Stimulated activated naive CD8-positive, alpha-beta T cell treated with anti-CD3 and anti-CD28 coated beads, Interleukin-15, amount 100 ng/mL, for 72 hours (primary cell): Measurements from ENCODE around the gene HIPK1.
"Not testable (repeated sequence)": the region's sequence is repeated elsewhere in the genome, so short reads cannot be mapped to it uniquely, and the experiment has no call there.

Experiments
- ATAC-seq: fragments of 150-1000 bp; cut with Tn5 transposase; 2 replicates; pipeline ENCODE4 v1.10.0; 2021; ENCODE audit warnings: mild to moderate bottlenecking, moderate library complexity
- DNase-seq, 2 donors: peaks; one replicate each; pipeline ENCODE4 v3.0.0; 2021 to 2022
- H3K27ac Mint-ChIP-seq, 2 donors: one replicate each; pipeline ENCODE4 v1.8.0; 2022; ENCODE audit warnings: mild to moderate bottlenecking in 2 of 2, mixed read lengths in 2 of 2, moderate library complexity in 2 of 2
- H3K27me3 Mint-ChIP-seq: one replicate; pipeline ENCODE4 v1.8.0; 2022; ENCODE audit warnings: mixed read lengths
- H3K4me1 Mint-ChIP-seq: one replicate; pipeline ENCODE4 v1.8.0; 2022; ENCODE audit warnings: mild to moderate bottlenecking, mixed read lengths
- H3K4me3 Mint-ChIP-seq, 2 donors: one replicate each; pipeline ENCODE4 v1.8.0; 2022; ENCODE audit warnings: mild to moderate bottlenecking in 2 of 2, mixed read lengths in 2 of 2, moderate library complexity in 1 of 2
- H3K9me3 Mint-ChIP-seq, 2 donors: one replicate each; pipeline ENCODE4 v1.8.0; 2022; ENCODE audit warnings: mixed read lengths in 2 of 2

The HIPK1 gene

GRCh38 chr1:113999799-114000198 lies 70.7 kb downstream of the HIPK1 start:
- Mint-ChIP-seq H3K27ac (no peak overlapping the region), H3K27me3 (peaks cover 17% of the 10 kb centered on the region), H3K9me3 (peaks cover 7 to 13% of the 10 kb centered on the region in 2 donors), H3K4me1 (peaks cover 5% of the 10 kb centered on the region), H3K4me3 (no peak overlapping the region)
- DNase-seq (no peak), ATAC-seq (no peak)

- Mint-ChIP-seq H3K4me3 (no peak overlapping the region), H3K4me1 (peaks cover 5% of the 10 kb centered on the region), H3K27me3 (peaks cover 22% of the 10 kb centered on the region), H3K27ac (no peak overlapping the region), H3K9me3 (peaks cover 2 to 8% of the 10 kb centered on the region in 2 donors)
- no peak for ATAC-seq
- no peak for DNase-seq
Measured at GRCh38 chr1:114000406-114000805, 71.3 kb downstream of the HIPK1 start.

GRCh38 chr1:114002492-114003239 lies 73.5 kb downstream of the HIPK1 start:
- no peak for DNase-seq
- Mint-ChIP-seq H3K27ac (no peak overlapping the region), H3K27me3 (peaks cover 28% of the 10 kb centered on the region), H3K4me1 (peaks cover 5% of the 10 kb centered on the region), H3K4me3 (no peak overlapping the region), H3K9me3 (peaks cover 0 to 6% of the 10 kb centered on the region in 2 donors)
- ATAC-seq, result no peak

- peaks cover 0 to 6% of the 10 kb centered on the region in 2 donors for H3K9me3 Mint-ChIP-seq
- ATAC-seq (no peak), DNase-seq (no peak)
- no peak overlapping the region for H3K4me3 Mint-ChIP-seq
- peaks cover under 1% of the 10 kb centered on the region for H3K4me1 Mint-ChIP-seq
- H3K27ac Mint-ChIP-seq, result no peak overlapping the region
- peaks cover 21% of the 10 kb centered on the region for H3K27me3 Mint-ChIP-seq
Measured at GRCh38 chr1:114003431-114003830, 74.3 kb downstream of the HIPK1 start.

GRCh38 chr1:114006825-114007224 lies 77.7 kb downstream of the HIPK1 start:
- not testable (repeated sequence) for H3K4me3 Mint-ChIP-seq, ATAC-seq
- H3K27me3 Mint-ChIP-seq, result peaks cover 20% of the 10 kb centered on the region

GRCh38 chr1:114008480-114008941 lies 79.4 kb downstream of the HIPK1 start:
- no peak overlapping the region for H3K4me3 Mint-ChIP-seq
- H3K4me1 Mint-ChIP-seq, result no peaks in the 10 kb centered on the region
- DNase-seq, result no peak
- peaks cover 0 to 6% of the 10 kb centered on the region in 2 donors for H3K9me3 Mint-ChIP-seq
- ATAC-seq, result no peak
- H3K27me3 Mint-ChIP-seq, result peaks cover 28% of the 10 kb centered on the region
- H3K27ac Mint-ChIP-seq, result no peak overlapping the region

More at GRCh38 chr1:114006825-114007224, 77.7 kb downstream of the HIPK1 start:
- not testable (repeated sequence) for H3K4me1 Mint-ChIP-seq, H3K9me3 Mint-ChIP-seq, H3K27ac Mint-ChIP-seq, DNase-seq

GRCh38 chr1:114008993-114009392 lies 79.9 kb downstream of the HIPK1 start:
- no peak for DNase-seq
- no peak overlapping the region for H3K27ac Mint-ChIP-seq

GRCh38 chr1:114009393-114009792 lies 80.3 kb downstream of the HIPK1 start:
- H3K9me3 Mint-ChIP-seq, result peaks cover 0 to 6% of the 10 kb centered on the region in 2 donors
- ATAC-seq (no peak), DNase-seq (no peak)
- H3K4me1 Mint-ChIP-seq, result no peaks in the 10 kb centered on the region
- no peak overlapping the region for H3K4me3 Mint-ChIP-seq
- H3K27me3 Mint-ChIP-seq, result peaks cover 24% of the 10 kb centered on the region
- H3K27ac Mint-ChIP-seq, result no peak overlapping the region

More at GRCh38 chr1:114008993-114009392, 79.9 kb downstream of the HIPK1 start:
- no peaks in the 10 kb centered on the region for H3K4me1 Mint-ChIP-seq
- no peak for ATAC-seq
- H3K27me3 Mint-ChIP-seq, result peaks cover 28% of the 10 kb centered on the region
- no peak overlapping the region for H3K4me3 Mint-ChIP-seq
- H3K9me3 Mint-ChIP-seq, result peaks cover 0 to 6% of the 10 kb centered on the region in 2 donors

- H3K9me3 Mint-ChIP-seq, result peaks cover 0 to 3% of the 10 kb centered on the region in 2 donors
- H3K27ac Mint-ChIP-seq, result no peak overlapping the region
- DNase-seq (no peak), ATAC-seq (no peak)
- peaks cover 20% of the 10 kb centered on the region for H3K27me3 Mint-ChIP-seq
- no peak overlapping the region for H3K4me3 Mint-ChIP-seq
- no peaks in the 10 kb centered on the region for H3K4me1 Mint-ChIP-seq
Measured at GRCh38 chr1:114010433-114011184, 81.5 kb downstream of the HIPK1 start.

GRCh38 chr1:114011796-114012195 lies 82.7 kb downstream of the HIPK1 start:
- H3K27ac Mint-ChIP-seq, result no peak overlapping the region
- no peaks in the 10 kb centered on the region for H3K9me3 Mint-ChIP-seq
- H3K4me1 Mint-ChIP-seq, result no peaks in the 10 kb centered on the region
- ATAC-seq (no peak), DNase-seq (no peak)
- H3K27me3 Mint-ChIP-seq, result peaks cover 16% of the 10 kb centered on the region
- H3K4me3 Mint-ChIP-seq, result no peak overlapping the region

- DNase-seq (no peak), ATAC-seq (no peak)
- Mint-ChIP-seq H3K4me3 (no peak overlapping the region), H3K27ac (no peak overlapping the region), H3K4me1 (no peaks in the 10 kb centered on the region), H3K9me3 (peaks cover 0 to 11% of the 10 kb centered on the region in 2 donors), H3K27me3 (peaks cover 16% of the 10 kb centered on the region)
Measured at GRCh38 chr1:114015075-114015474, 86.0 kb downstream of the HIPK1 start.

- H3K4me3 Mint-ChIP-seq, H3K4me1 Mint-ChIP-seq, DNase-seq, H3K27me3 Mint-ChIP-seq, H3K27ac Mint-ChIP-seq, ATAC-seq: not testable (repeated sequence)
- H3K9me3 Mint-ChIP-seq, result peaks cover 0 to 15% of the 10 kb centered on the region in 2 donors
Measured at GRCh38 chr1:114019724-114020123, 90.6 kb downstream of the HIPK1 start.

- no peaks in the 10 kb centered on the region for H3K4me1 Mint-ChIP-seq
- no peaks in the 10 kb centered on the region for H3K27me3 Mint-ChIP-seq
- peaks cover 0 to 15% of the 10 kb centered on the region in 2 donors for H3K9me3 Mint-ChIP-seq
- DNase-seq, result no peak
- no peak for ATAC-seq
- no peak overlapping the region for H3K4me3 Mint-ChIP-seq
- H3K27ac Mint-ChIP-seq, result no peak overlapping the region
Measured at GRCh38 chr1:114021665-114022099, 92.6 kb downstream of the HIPK1 start.

- Mint-ChIP-seq H3K4me1 (no peaks in the 10 kb centered on the region), H3K27ac (no peak overlapping the region), H3K4me3 (no peak overlapping the region), H3K9me3 (peaks cover 0 to 15% of the 10 kb centered on the region in 2 donors), H3K27me3 (no peaks in the 10 kb centered on the region)
- no peak for DNase-seq
- ATAC-seq, result no peak
Measured at GRCh38 chr1:114022877-114023276, 93.8 kb downstream of the HIPK1 start.

GRCh38 chr1:114023377-114023776 lies 94.3 kb downstream of the HIPK1 start:
- H3K9me3 Mint-ChIP-seq, result peaks cover 0 to 15% of the 10 kb centered on the region in 2 donors
- DNase-seq (no peak), ATAC-seq (no peak)
- H3K4me1 Mint-ChIP-seq, result no peaks in the 10 kb centered on the region
- no peak overlapping the region for H3K4me3 Mint-ChIP-seq
- no peak overlapping the region for H3K27ac Mint-ChIP-seq
- no peaks in the 10 kb centered on the region for H3K27me3 Mint-ChIP-seq

- Mint-ChIP-seq H3K4me3 (no peak overlapping the region), H3K27me3 (no peaks in the 10 kb centered on the region), H3K4me1 (no peaks in the 10 kb centered on the region), H3K27ac (no peak overlapping the region), H3K9me3 (peaks cover 0 to 14% of the 10 kb centered on the region in 2 donors)
- DNase-seq, result no peak
- ATAC-seq, result no peak
Measured at GRCh38 chr1:114024049-114024448, 94.9 kb downstream of the HIPK1 start.
